HL-60/S4 treated with retinoic acid at 250 ng/mL for 4 days and 3 days (cell line): Measurements from ENCODE around the gene RGL1.

Source experiments
- in situ Hi-C: fragments of 300-500 bp; cut with MboI; formaldehyde crosslinking; loops from 2 replicates; pipeline ENCODE4 v1.7.0; 2022; ENCODE audit warnings: low sequenced_read_pairs

The RGL1 gene

DNA sequence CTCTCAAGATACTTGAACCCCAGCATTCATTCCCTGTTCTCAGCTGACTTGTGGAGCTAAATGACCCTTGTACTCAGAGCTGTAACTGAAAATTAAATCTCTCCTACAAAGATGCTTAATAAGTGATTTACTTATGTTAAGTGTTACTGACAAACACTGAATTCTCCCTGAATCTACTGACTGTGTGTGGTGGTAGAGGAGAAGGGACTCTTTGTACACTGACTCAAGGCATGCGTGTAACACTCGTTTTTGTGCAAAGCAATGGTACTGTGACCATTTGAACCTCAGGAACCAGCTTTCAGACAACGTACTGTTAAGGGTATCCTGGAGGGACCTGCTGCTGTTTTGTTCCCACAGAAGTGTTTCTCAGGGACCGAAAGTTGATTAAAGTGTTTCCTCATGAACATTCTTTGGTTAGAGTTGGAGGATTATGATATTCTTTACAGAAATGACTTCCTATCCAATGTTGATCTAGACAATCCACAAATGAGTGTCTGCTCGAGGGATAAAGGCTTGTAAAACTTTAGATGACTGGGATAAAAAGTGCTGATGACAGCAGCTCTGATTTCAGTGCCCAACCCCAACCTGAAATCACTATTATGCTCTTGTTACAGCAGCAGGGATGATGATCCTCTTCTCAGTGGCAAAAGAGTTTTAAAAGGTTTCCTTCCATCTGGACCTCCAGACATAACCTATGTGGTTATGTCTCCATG lies 12.8 kb downstream of the RGL1 start:
- in situ Hi-C loops = no loop called here

DNA sequence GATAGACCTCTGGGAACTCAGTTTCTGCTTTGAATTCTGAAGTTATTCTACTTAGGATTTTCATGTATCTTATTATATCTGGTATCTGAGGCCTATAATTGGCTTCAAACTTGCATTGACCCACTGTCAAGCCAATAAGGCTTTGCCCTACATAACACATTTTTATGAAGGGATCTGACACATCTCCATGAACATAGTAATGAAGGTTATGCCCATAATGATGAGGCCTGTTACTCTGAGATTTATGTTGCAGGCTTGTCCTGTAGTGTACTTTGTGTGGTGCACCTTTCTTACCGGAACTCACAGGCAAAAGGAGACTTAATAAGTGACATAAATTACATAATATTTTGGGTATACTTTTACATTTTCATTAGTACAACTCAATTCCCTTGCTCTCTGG lies 14.1 kb downstream of the RGL1 start:
- in situ Hi-C loops = no loop called here

- in situ Hi-C loops = no loop called here
Observed at GRCh38 chr1:183821309-183821888, 16.5 kb downstream of the RGL1 start.

DNA sequence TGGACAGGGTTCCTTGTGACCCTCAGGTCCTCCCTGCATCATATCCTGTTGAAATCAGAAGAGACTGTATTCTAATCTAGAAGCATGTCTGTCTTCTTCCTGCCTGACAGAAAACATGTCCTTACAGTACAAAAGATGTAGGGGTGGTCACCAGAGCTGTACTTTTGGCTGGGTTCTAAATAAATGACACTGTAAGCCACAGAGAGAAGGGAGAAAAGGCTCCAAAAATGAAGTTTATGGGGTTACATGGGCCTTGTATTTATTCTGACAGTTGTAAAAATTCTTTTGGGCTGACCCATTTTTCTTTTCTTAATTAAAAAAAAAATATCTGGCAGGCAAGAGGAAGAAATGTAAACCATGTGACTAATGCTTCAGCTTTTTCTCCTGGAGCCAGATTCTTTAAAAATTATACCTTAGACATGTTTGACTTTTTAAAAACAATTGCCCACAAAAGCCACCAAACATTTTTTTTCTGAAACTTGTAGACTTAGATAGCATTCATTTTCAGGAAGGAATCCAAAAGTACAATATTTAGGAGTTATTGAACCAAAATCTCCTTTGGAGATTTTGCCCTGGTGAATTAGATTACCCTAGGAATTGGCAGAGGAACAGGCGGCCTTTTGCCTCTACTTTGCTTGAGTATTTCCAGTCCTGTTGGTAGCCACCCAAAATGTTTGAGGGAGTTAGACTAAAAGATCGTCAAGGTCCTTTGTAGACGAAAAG lies 17.1 kb downstream of the RGL1 start:
- in situ Hi-C loops = no loop called here

DNA sequence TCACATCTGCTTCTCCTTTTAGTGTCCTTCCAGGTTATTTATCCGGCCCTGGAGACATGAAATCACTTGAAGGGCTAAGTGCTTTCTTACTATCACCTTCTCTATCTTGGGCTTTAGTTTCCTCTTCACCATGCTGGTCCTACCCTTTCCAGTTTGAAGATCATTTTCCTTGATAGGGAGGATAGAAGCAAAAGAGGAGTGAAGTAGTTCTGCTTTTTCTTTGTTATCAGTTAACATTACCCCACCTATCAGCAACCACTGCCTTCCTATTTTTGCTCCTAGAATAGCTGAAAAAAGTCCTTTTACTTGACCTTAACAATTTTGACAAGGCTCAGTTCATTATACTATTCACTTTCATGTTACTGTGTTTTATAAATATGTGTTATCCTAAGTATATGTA lies 19.4 kb downstream of the RGL1 start:
- in situ Hi-C loops = no loop called here

- in situ Hi-C loops = no loop called here
Observed at GRCh38 chr1:183827801-183828200, 22.9 kb downstream of the RGL1 start.

- in situ Hi-C loops = no loop called here
Observed at GRCh38 chr1:183830389-183830788, 25.5 kb downstream of the RGL1 start.

GRCh38 chr1:183831311-183831710 lies 26.4 kb downstream of the RGL1 start:
- in situ Hi-C loops = no loop called here

GRCh38 chr1:183832459-183832858 lies 27.5 kb downstream of the RGL1 start:
- in situ Hi-C loops = no loop called here

DNA sequence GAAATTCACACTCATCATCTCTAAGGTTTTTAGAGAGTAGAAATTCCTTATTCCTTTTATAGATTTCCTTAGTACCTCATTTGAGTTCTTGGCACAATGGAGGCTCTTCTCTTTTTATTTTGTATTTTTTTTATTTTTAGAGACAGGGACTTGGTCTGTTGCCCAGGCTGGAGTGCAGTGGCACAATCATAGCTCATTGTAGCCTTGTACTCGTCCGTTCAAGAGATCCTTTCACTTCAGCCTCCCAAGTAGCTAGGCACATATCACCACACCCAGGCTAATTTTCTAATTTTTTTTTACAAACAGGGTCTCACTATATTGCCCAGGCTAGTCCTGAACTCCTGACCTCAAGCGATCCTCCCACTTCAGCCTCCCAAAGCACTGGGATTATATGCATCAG lies 29.6 kb downstream of the RGL1 start:
- in situ Hi-C loops = no loop called here

GRCh38 chr1:183836598-183836997 lies 31.7 kb downstream of the RGL1 start:
- in situ Hi-C loops = no loop called here

- in situ Hi-C loops = no loop called here
Observed at GRCh38 chr1:183837062-183837461, 32.1 kb downstream of the RGL1 start.

DNA sequence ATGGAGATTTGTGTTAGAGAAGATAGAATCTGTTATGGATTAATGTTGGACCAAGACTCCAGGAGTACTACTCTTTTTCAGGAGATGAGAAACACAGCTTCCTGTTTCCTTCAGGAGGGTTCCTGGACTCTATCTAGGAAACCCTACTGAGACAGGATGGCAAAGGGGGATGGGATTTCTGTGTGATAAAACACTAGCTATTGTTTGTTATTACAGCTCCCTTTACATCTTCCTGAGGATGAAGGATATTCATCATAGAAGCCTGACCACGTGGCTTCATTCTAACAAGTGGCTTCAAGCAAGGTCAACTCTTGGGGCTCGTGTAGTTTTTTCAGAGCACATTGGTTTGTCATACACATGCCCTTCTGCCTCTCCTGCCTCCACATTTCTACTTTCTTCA lies 33.3 kb downstream of the RGL1 start:
- in situ Hi-C loops = no loop called here

GRCh38 chr1:183840140-183840539 lies 35.2 kb downstream of the RGL1 start:
- in situ Hi-C loops = no loop called here

GRCh38 chr1:183841550-183841949 lies 36.6 kb downstream of the RGL1 start:
- in situ Hi-C loops = no loop called here

DNA sequence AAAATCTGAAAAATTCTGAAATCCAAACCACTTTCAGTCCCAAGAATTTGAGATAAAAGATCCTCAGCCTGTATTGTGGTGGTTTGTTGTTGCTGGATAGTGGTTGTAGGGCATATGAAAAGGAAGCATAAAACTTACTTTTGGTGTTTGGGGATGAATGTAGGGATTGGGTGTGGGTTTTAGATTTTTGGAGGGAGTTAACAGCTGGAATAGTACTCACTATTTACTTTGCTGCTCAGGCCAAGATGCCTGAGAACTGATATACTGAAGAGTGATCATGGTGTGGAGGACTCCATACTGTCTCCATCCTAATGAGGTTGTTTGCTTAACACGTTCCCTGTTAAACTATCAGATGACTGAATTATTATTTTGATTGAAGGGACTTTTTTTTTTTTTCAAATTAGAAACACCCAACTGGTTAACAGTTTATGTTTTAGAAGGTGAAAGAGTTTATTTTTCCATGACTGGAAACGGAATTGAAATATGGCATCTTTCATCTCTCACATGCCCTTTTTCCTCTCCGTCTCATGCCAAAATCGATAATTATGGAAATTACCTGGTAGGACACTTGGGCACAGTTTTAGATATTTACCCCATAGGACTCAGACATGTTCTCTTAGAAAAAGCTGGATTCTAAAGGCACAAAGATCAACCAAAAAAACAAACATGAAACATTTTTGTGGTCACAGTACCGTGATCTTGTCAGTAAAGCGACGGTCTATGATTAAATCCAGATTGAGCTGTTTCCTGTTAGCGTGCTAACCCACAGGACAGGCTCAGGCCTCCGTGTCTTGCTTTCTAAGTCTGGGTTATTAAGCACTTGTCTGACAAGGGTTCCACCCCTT lies 37.3 kb downstream of the RGL1 start:
- in situ Hi-C loops = no loop called here

- in situ Hi-C loops = no loop called here
Observed at GRCh38 chr1:183842795-183843144, 37.9 kb downstream of the RGL1 start.

- in situ Hi-C loops = no loop called here
Observed at GRCh38 chr1:183844806-183845205, 39.9 kb downstream of the RGL1 start.

GRCh38 chr1:183845681-183846080 lies 40.8 kb downstream of the RGL1 start:
- in situ Hi-C loops = no loop called here

GRCh38 chr1:183847641-183848040 lies 42.7 kb downstream of the RGL1 start:
- in situ Hi-C loops = no loop called here

- in situ Hi-C loops = no loop called here
Observed at GRCh38 chr1:183850852-183851251, 45.9 kb downstream of the RGL1 start.
